SJSA1 (cell line): ENCODE measurements around the gene REXO4. TPM values are rescaled to one million over a fixed set of nuclear protein-coding genes. Genes with fewer than 3 reads are reported as not detected.
"Not testable (repeated sequence)": the region's sequence is repeated elsewhere in the genome, so short reads cannot be mapped to it uniquely, and the experiment has no call there.

Source experiments
- DNase-seq, 2 experiments: peaks; one replicate each; pipeline ENCODE4 v3.0.0-alpha.2; 2015 to 2020; ENCODE audit warnings: low spot score in 2 of 2, low read depth in 1 of 2
- H3K27ac ChIP-seq: fragments of 250-450 bp; sonication (Bioruptor Pico); 2 replicates; pipeline ENCODE4 v1.5.1; 2020; ENCODE audit warnings: mild to moderate bottlenecking, moderate library complexity
- H3K27me3 ChIP-seq: fragments of 250-450 bp; sonication (Bioruptor Pico); replicated peaks from 2 replicates; pipeline ENCODE4 v1.5.1; 2020; ENCODE audit warnings: mild to moderate bottlenecking, moderate library complexity
- H3K36me3 ChIP-seq: fragments of 250-450 bp; sonication (Bioruptor Pico); 2 replicates; pipeline ENCODE4 v1.5.1; 2020; ENCODE audit warnings: mild to moderate bottlenecking
- H3K4me1 ChIP-seq: fragments of 250-450 bp; sonication (Bioruptor Pico); replicated peaks from 2 replicates; pipeline ENCODE4 v1.6.1; 2021; ENCODE audit warnings: mild to moderate bottlenecking
- H3K4me3 ChIP-seq: fragments of 250-450 bp; sonication (Bioruptor Pico); 2 replicates; pipeline ENCODE4 v1.5.1; 2020; ENCODE audit warnings: mild to moderate bottlenecking
- H3K9me3 ChIP-seq: fragments of 250-450 bp; sonication (Bioruptor Pico); replicated peaks from 2 replicates; pipeline ENCODE4 v1.5.1; 2020; ENCODE audit warnings: mild to moderate bottlenecking
- total RNA-seq: library from RNA; depleted of rRNA; stranded (reverse); fragments of >200 nt; shearing (Covaris generic); gene quantifications from 2 replicates; pipeline ENCODE4 v1.2.3, GENCODE V29; 2014

Gene REXO4
- total RNA-seq, 1 experiment from 2014 or later = 15.6 TPM

GRCh38 chr9:133456409-133456808 lies 38.6 kb upstream of the REXO4 start:
- H3K27ac ChIP-seq = no peak overlapping the region
- peak in 1 of 2 experiments; percentile 39 for DNase-seq
- no peak overlapping the region for H3K4me3 ChIP-seq
- no peaks in the 10 kb centered on the region for H3K9me3 ChIP-seq
- H3K36me3 ChIP-seq = no peaks in the 10 kb centered on the region
- no peaks in the 10 kb centered on the region for H3K27me3 ChIP-seq
- peaks cover 6% of the 10 kb centered on the region for H3K4me1 ChIP-seq

- Histone ChIP-seq H3K27me3 (no peaks in the 10 kb centered on the region), H3K27ac (no peak overlapping the region), H3K9me3 (no peaks in the 10 kb centered on the region), H3K4me3 (no peak overlapping the region), H3K36me3 (no peaks in the 10 kb centered on the region), H3K4me1 (peaks cover 6% of the 10 kb centered on the region)
- DNase-seq = no peak
Observed at GRCh38 chr9:133455936-133456335, 38.1 kb upstream of the REXO4 start.

DNA sequence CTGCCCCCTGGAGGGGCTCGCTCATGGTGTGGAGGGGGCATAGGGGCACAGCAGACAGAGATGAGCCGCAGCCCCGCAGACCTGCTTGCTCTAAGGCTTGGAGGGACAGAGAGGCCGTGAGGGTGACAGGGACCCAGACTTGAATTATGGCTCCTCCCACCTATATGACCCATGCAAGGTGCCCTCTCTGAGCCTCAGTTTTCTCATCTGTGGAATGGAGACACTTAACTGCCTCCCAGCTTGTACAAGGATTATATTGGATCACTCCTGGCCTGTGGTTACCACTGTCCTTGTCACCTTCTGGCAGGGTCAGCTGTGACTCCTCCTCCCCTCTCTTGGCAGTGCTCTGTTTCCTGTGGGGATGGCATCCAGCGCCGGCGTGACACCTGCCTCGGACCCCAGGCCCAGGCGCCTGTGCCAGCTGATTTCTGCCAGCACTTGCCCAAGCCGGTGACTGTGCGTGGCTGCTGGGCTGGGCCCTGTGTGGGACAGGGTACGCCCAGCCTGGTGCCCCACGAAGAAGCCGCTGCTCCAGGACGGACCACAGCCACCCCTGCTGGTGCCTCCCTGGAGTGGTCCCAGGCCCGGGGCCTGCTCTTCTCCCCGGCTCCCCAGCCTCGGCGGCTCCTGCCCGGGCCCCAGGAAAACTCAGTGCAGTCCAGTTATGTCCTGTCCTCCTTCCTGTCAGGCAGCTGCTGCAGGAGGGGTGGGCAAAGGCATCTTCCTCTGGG lies 37.3 kb upstream of the REXO4 start:
- H3K27ac ChIP-seq = no peak overlapping the region
- no peak overlapping the region for H3K4me3 ChIP-seq
- H3K4me1 ChIP-seq = peaks cover 6% of the 10 kb centered on the region
- H3K9me3 ChIP-seq = no peaks in the 10 kb centered on the region
- no peaks in the 10 kb centered on the region for H3K36me3 ChIP-seq
- DNase-seq = no peak
- no peaks in the 10 kb centered on the region for H3K27me3 ChIP-seq

DNA sequence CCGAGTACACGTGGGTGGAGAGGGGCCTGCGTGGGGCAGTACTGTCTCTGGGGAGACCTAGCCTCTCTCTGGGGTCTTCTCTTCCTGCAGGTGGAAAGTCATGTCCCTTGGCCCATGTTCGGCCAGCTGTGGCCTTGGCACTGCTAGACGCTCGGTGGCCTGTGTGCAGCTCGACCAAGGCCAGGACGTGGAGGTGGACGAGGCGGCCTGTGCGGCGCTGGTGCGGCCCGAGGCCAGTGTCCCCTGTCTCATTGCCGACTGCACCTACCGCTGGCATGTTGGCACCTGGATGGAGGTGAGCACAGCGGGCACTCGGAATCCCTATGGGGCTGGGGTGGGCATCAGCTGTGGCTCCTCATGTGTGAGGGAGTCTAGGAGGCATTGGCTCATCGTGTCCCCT lies 36.5 kb upstream of the REXO4 start:
- no peaks in the 10 kb centered on the region for H3K9me3 ChIP-seq
- peaks cover 5% of the 10 kb centered on the region for H3K4me1 ChIP-seq
- H3K27me3 ChIP-seq = no peaks in the 10 kb centered on the region
- no peak overlapping the region for H3K4me3 ChIP-seq
- DNase-seq = no peak
- H3K27ac ChIP-seq = no peak overlapping the region
- no peaks in the 10 kb centered on the region for H3K36me3 ChIP-seq

DNA sequence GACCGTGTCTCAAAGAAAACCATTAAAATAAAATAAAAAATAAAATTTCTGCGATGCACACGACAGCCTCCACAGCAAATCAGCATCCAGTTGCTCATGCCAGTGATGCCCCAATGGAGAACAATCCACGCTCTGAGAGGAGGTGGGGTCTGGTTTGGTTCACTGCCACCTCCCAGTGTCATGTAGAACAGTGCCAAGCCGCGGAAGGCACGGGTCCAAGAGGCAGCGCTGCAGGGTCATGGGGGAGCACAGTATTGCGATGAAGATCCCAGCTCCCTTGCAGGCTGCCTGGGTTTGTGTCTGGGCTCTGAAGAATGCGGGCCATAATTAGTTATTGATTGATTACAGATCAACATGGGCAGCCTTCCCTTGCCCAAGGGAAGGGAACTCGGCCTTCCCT lies 35.8 kb upstream of the REXO4 start:
- Histone ChIP-seq H3K4me3 (no peak overlapping the region), H3K4me1 (no peaks in the 10 kb centered on the region), H3K27ac (no peak overlapping the region), H3K27me3 (no peaks in the 10 kb centered on the region), H3K9me3 (no peaks in the 10 kb centered on the region), H3K36me3 (no peaks in the 10 kb centered on the region)
- DNase-seq = no peak

DNA sequence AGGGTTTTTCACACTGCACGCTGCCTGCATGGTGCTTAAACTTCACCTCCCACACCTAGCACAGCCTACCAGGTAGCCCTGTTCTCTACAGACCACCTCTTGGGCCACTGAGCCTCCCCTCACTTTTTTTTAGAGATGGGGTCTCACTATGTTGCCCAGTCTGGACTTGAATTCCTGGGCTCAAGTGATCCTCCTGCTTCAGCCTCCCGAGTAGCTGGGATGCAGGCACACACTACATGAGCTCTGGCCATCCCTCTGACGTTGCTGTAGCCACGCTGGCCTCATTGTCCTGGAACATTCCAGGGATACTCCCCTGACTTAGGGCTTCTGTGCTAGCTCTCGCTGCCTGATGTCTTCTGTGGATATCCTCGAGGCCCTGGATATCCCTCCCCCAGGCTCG lies 34.8 kb upstream of the REXO4 start:
- no peak for DNase-seq
- no peaks in the 10 kb centered on the region for H3K36me3 ChIP-seq
- H3K9me3 ChIP-seq = no peaks in the 10 kb centered on the region
- no peak overlapping the region for H3K4me3 ChIP-seq
- H3K27me3 ChIP-seq = no peaks in the 10 kb centered on the region
- H3K4me1 ChIP-seq = no peaks in the 10 kb centered on the region
- H3K27ac ChIP-seq = no peak overlapping the region

GRCh38 chr9:133451865-133452264 lies 34.1 kb upstream of the REXO4 start:
- H3K4me3 ChIP-seq, H3K4me1 ChIP-seq, H3K27me3 ChIP-seq, H3K9me3 ChIP-seq, H3K36me3 ChIP-seq, H3K27ac ChIP-seq, DNase-seq: not testable (repeated sequence)

- no peak overlapping the region for H3K27ac ChIP-seq
- 0 out of 2 replicates have a peak, but pooled peaks cover 5% of the 10 kb centered on the region for H3K27me3 ChIP-seq
- no peaks in the 10 kb centered on the region for H3K4me1 ChIP-seq
- DNase-seq = no peak
- H3K36me3 ChIP-seq = no peaks in the 10 kb centered on the region
- H3K9me3 ChIP-seq = no peaks in the 10 kb centered on the region
- H3K4me3 ChIP-seq = no peak overlapping the region
Observed at GRCh38 chr9:133449760-133450159, 31.9 kb upstream of the REXO4 start.

- no peak overlapping the region for H3K4me3 ChIP-seq
- no peaks in the 10 kb centered on the region for H3K9me3 ChIP-seq
- no peak overlapping the region for H3K27ac ChIP-seq
- DNase-seq = no peak
- H3K4me1 ChIP-seq = no peaks in the 10 kb centered on the region
- H3K27me3 ChIP-seq = 0 out of 2 replicates have a peak, but pooled peaks cover 5% of the 10 kb centered on the region
- no peaks in the 10 kb centered on the region for H3K36me3 ChIP-seq
Observed at GRCh38 chr9:133448487-133448972, 30.7 kb upstream of the REXO4 start.

DNA sequence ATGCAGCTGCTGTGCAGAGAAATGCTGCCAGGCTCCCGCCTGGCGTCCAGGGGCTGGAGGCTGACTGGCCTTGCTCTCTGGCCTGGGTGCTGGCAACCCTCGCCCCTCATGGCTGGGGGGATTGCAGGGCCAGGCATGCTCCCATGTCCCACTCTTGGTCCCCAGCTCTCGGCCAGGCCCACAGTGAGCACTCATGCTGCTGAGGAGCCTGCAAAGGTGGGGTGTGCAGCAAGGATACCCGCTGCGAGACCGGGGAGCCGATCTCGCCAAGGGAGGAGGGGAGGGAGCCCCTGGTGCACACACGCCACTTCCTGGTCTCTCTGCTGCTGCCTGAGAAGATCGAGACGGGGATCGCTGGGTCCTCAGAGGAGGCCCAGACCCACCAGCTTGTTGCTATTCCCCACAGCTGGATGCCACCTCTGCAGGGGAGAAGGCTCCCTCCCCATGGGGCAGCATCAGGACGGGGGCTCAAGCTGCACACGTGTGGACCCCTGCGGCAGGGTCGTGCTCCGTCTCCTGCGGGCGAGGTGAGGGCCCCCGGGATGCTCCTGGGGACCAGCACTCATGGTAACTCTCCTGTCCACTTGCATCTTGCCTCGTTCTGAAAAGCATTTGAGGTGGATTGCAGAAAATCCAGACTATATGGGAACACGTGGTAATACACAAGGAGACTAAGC lies 27.6 kb upstream of the REXO4 start:
- no peaks in the 10 kb centered on the region for H3K4me1 ChIP-seq
- no peak overlapping the region for H3K27ac ChIP-seq
- no peak for DNase-seq
- H3K9me3 ChIP-seq = no peaks in the 10 kb centered on the region
- no peak overlapping the region for H3K4me3 ChIP-seq
- no peaks in the 10 kb centered on the region for H3K36me3 ChIP-seq
- H3K27me3 ChIP-seq = 0 out of 2 replicates have a peak, but pooled peaks cover 5% of the 10 kb centered on the region

DNA sequence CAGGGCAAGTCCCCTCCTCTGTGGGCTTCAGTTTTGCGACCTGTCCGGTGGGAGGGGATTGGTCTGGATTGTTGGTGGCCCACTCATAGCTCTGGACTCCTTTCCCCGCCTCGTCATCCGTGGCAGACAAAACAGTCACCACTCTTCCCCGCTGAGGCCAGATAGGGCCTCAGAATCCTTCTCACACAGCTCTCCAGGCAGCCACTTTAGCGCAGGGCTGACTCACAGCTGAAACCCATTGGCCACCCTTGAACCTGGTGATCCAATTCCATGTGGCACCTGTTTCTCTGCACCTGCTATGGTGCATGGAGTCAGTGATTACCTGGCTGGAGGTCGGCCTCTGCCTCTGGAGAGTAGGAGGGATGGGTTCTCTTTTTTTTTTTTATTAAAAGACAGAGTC lies 26.2 kb upstream of the REXO4 start:
- Histone ChIP-seq H3K27ac (no peak overlapping the region), H3K4me3 (no peak overlapping the region), H3K36me3 (no peaks in the 10 kb centered on the region), H3K4me1 (no peaks in the 10 kb centered on the region), H3K27me3 (0 out of 2 replicates have a peak, but pooled peaks cover 5% of the 10 kb centered on the region), H3K9me3 (no peaks in the 10 kb centered on the region)
- no peak for DNase-seq

GRCh38 chr9:133443248-133443647 lies 25.4 kb upstream of the REXO4 start:
- no peak overlapping the region for H3K27ac ChIP-seq
- no peaks in the 10 kb centered on the region for H3K9me3 ChIP-seq
- H3K4me3 ChIP-seq = no peak overlapping the region
- no peaks in the 10 kb centered on the region for H3K4me1 ChIP-seq
- 0 out of 2 replicates have a peak, but pooled peaks cover 5% of the 10 kb centered on the region for H3K27me3 ChIP-seq
- no peak for DNase-seq
- H3K36me3 ChIP-seq = no peaks in the 10 kb centered on the region

- Histone ChIP-seq H3K27me3 (0 out of 2 replicates have a peak, but pooled peaks cover 5% of the 10 kb centered on the region), H3K27ac (no peak overlapping the region), H3K4me1 (no peaks in the 10 kb centered on the region), H3K4me3 (no peak overlapping the region), H3K9me3 (no peaks in the 10 kb centered on the region), H3K36me3 (no peaks in the 10 kb centered on the region)
- DNase-seq = no peak
Observed at GRCh38 chr9:133441571-133441970, 23.8 kb upstream of the REXO4 start.

DNA sequence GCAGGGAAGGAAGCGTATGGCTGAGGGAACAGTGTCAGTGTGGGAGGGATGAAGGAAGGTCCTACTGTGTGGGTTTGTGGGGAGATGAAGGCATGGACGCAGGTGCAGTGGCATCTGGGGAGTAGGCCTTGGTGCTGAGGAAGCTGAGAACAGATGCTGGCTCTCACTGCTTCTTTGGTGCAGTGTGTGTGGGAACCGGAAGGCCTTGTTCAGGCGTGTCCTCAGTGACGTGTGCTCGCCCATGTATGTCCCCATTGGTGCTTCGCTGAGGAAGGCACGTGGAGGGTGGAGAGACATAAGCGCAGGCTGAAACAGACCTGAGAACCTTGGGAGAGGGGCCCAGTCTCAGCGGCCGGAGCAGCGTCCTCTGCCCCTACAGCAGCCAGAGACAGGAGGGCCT lies 23.1 kb upstream of the REXO4 start:
- no peaks in the 10 kb centered on the region for H3K36me3 ChIP-seq
- DNase-seq = no peak
- no peaks in the 10 kb centered on the region for H3K4me1 ChIP-seq
- no peak overlapping the region for H3K4me3 ChIP-seq
- no peaks in the 10 kb centered on the region for H3K27me3 ChIP-seq
- H3K27ac ChIP-seq = no peak overlapping the region
- no peaks in the 10 kb centered on the region for H3K9me3 ChIP-seq
